SKM-1 treated with dmso at 0.1 percent for 144 hours (cell line): ENCODE measurements around the gene EPS8L1.
A peak's percentile ranks its signal among the peaks of the same experiment; 100 is the strongest.
"Not testable (repeated sequence)": the region's sequence is repeated elsewhere in the genome, so short reads cannot be mapped to it uniquely, and the experiment has no call there.

Experiments used
- DNase-seq: peaks from one replicate; lab custom pipeline; 2025; ENCODE audit not compliant: unreplicated experiment; lab: John Stamatoyannopoulos, UW

EPS8L1 gene

DNA sequence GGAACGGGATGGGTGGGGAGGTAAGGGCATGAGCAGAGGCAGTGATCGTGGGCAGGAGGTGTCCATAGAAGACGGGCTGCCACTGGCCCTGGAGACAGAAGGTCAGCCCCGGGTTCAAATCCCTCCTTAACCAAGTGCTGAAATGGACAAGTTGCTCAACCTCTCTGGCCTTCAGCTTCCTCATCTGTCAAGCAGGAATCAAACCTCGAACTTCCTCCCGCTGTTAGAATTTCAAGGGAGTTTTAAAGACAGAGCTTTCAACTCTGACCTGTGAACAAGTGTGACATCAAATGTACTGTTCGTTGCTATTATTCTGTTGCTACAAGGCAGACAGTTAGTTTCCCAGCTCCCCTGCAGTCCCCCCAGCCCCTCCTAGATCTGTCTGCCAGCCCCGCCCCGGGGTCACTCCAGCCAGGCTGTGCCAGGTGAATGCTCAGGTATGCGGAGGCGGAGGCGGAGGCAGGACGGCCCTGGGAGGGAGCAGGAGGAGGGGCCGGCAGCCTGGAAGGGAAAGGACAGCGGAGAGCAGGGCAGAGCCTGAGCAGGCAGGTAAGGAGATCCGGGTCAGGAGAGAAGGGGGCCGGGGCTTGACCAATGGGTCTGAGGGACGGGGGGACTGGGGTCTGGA is at the start of gene EPS8L1:
TSS of gene EPS8L1 (plus strand) at position 499 of the 628 bp plus-strand sequence. CDS start 576 bp downstream, outside the sequence.
- peak; percentile 61 for DNase-seq

DNA sequence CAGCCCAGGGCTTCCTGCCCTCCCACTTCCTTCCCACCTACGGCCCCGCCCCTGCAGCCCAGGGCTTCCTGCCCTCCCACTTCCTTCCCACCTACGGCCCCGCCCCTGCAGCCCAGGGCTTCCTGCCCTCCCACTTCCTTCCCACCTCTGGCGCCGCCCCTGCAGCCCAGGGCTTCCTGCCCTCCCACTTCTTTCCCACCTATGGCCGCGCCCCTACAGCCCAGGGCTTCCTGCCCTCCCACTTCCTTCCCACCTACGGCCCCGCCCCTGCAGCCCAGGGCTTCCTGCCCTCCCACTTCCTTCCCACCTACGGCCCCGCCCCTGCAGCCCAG is 48.6 kb upstream of the EPS8L1 start:
- not testable (repeated sequence) for DNase-seq

DNA sequence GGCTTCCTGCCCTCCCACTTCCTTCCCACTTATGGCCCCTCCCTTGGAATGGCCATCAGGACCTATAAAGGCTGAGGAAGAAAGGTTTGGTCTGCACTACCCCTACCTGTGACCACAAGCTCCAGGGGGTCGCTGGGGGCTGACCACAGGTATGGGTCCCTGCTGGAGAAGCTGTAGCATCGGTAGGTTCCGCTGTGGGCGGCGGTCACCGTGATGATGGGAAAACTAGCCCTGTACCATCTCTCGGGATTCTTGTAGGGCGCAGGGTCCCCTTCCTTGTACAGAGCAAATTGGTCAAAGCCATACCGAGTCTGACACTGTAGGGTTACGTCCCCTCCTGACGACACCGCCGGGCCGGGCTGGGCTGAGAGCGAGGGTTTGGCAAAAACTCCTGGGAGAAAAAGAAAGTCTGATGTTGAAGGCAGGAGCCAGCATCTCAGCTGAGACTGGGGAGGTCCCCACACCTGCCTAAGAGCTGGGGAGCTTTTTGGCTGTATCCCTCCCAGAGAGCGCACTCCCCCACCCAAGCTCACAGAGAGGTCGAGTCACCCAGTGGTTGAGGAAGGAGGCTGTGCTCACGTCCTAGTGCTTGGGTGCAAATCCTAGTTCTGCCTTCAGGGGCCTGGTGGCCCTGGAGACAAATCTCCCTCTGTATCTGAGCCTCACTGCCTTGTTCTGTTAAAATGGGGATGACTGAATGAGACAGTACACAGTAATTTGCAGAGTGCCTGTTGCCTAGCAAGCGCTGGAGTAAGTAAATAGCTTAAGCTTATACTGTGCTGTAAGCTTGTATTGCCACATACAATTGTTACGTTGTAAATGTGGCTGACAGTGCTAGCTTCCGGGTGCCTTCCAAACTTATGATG is 48.0 kb upstream of the EPS8L1 start:
- no peak for DNase-seq

DNA sequence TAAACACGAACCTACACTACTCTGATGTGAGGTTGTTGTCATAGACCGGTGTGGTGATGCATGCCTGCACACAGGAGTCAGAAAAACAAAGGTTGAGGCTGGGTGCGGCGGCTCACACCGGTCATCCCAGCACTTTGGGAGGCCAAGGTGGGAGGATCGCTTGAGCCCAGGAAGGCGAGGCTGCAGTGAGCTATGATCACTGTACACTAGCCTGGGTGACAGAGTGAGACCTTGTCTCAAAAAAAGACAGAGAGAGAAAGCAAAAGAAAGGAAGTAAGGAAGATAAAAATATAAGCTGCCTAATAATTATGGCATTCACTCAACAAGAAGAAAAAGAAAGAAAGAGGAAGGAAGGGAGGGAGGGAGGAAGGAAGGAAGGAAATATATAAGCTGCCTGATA is 46.9 kb upstream of the EPS8L1 start:
- DNase-seq = no peak

DNA sequence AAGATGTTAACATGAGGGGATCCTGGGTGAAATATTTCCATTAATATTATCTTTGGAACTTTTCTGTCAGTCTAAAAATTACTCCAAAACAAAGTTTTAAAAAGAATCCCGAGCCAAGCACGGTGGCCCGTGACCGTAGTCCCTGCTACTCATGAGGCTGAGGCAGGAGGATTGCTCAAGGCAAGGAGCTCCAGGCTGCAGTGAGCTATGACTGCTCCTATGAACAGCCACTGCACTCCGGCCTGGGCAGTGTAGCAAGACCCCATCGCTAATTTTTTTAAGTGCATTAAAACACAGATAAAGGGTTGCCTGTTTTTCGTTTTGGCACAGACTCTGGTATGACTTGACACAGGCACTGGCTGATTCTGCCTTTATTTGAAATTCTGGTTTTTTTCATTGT is 44.5 kb upstream of the EPS8L1 start:
- no peak for DNase-seq

DNA sequence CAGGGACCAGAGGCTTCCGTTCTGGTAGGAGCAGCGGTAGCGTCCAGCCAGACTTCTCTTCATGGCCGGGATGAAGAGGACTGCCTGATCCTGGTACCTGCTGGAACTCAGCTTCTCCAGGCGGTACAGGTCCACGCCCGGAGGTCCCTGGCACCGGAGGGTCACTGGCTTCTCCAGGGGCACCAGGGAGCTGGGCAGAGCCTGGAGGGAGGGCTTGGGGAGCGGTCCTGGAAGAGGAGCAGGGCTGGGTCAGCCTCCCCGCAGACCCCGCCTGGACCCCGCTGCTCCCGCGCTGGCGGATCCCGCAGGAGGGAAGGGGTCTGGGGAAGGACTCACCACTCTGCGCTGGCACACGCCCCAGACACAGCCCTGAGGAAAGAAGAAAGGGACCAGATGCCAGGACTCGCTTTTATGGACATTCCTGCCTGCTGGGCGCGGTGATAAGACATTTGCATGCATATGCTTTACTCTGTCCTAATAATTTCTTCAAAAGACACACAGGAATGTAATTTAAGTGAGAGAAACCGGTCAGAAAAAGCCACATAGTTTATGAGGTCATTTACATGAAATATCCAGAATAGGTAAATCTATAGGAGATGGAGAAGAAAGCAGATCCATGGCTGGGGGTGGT is 43.4 kb upstream of the EPS8L1 start:
- DNase-seq = no peak

DNA sequence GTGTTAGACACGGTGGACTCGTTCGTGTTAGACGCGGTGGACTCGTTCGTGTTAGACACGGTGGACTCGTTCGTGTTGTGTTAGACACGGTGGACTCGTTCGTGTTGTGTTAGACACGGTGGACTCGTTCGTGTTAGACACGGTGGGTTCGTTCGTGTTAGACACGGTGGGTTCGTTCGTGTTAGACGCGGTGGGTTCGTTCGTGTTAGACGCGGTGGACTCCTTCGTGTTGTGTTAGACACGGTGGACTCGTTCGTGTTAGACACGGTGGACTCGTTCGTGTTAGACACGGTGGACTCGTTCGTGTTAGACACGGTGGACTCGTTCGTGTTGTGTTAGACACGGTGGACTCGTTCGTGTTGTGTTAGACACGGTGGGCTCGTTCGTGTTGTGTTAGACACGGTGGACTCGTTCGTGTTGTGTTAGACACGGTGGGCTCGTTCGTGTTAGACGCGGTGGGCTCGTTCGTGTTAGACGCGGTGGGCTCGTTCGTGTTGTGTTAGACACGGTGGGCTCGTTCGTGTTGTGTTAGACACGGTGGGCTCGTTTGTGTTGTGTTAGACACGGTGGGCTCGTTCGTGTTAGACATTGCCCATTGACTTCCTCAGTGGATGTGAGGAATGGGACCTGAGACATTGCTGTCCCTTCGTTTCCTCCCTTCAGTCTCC is 42.6 kb upstream of the EPS8L1 start:
- not testable (repeated sequence) for DNase-seq

DNA sequence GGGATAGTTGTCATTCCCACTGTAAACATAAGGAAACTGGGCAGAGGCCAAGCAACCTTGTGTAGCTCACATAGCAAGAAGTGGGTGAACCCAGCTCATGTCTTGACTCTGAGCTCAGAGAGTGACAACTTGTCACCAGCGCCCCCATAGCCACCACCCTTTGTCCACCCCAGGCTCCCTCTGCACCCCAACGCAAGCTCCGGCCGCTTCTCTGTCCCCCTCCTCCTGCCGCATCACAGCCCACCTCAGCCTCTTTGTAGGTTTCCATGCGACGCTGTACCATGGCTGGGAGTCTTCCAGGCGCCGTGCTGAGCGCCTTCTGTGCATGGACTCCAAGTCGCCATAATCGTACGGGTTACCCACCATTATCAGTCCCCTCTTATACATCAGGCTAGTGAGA is 40.9 kb upstream of the EPS8L1 start:
- no peak for DNase-seq

DNA sequence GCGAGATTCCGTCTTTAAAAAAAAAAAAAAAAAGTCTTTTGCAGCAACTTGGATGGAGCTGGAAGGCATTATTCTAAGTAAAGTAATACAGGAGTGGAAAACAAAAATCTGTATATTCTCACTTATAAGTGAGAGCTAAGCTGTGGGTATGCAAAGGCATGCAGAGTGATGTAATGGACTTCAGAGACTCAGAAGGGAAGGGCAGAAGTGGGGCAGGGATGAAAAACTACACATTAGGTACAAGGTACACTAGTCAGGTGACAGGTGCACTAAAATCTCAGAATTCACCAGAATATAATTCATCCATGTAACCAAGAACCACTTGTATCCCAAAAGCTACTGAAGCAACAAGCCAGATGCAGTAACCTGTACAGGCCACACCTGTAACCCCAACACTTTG is 39.6 kb upstream of the EPS8L1 start:
- no peak for DNase-seq

DNA sequence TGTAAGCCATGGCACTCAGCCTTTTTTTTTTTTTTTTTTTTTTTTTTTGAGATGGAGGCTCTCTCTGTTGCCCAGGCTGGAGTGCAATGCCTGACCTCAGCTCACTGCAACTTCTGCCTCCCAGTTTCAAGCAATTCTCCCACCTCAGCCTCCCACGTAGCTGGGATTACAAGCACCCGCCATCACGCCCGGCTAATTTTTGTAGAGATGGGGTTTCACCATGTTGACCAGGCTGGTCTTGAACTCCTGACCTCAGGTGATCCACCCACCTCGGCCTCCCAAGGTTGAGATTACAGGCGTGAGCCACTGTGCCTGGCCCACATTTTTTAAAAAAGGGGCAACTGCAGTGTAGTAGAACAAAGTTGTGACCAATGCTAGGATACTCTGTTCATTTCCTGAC is 38.1 kb upstream of the EPS8L1 start:
- DNase-seq = not testable (repeated sequence)

DNA sequence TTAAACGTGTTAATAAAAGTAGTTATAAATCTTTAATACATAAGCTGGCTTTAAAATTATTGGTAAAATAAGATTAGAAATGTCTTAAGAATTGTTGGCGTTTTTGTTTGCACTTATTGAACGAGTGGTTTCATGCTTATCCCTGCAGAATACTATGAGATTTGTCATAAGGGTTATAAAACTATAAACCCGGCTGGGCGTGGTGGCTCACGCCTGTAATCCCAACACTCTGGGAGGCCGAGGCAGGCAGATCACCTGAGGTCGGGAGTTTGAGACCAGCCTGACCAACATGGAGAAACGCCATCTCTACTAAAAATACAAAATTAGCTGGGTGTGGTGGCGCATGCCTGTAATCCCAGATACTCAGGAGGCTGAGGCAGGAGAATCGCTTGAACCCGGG is 35.0 kb upstream of the EPS8L1 start:
- not testable (repeated sequence) for DNase-seq

DNA sequence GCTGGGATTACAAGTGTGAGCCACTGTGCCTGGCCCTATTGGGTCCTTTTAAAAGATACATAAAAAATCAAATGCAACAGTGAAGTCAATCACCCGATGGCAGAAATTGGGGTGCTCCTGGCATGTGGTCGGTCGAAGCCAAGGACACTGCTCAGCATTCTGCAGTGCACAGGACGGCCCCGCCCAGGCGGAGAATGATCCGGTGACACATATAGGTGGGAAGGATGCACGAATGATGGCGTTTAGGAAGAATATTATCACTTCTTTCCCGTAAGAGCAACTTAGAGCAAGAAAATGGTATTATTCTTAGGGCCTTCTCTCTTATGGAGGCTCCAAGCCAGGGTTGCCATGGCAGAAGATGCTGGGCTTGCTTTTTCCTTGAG is 34.4 kb upstream of the EPS8L1 start:
- DNase-seq = no peak

DNA sequence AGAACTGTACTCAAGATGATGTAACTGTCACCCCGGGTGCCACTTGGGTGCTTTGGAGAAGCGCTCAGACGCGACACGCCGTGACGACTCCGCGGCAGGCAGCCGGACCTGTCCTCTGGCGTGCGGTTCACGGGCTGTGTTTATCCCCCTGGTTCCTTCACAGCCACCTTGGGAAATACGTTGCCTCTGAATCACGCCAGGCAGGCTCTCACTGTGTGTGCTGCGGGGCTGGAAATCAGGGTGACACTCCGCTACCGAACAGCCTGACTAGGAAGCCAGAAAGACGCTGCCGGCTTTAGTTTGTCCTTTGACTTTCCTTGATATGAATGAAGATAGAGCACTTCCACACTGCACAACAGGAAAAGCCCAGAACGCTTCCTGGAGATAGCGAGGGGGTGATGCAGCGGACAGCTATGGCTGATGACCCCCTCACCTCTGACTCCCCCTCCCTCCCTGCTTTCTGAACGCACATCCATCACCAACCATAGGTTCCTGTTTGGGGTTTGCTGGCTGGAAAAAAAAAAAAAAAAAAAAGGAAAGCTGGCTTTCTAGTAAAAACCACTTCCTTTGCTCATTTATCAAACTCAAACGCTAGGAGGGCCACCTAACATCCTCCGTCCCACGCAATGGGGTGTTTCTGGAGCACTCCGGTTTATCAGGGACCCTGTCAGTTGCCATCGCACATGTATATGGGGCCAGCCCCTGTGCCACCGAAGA is 33.9 kb upstream of the EPS8L1 start:
- no peak for DNase-seq

DNA sequence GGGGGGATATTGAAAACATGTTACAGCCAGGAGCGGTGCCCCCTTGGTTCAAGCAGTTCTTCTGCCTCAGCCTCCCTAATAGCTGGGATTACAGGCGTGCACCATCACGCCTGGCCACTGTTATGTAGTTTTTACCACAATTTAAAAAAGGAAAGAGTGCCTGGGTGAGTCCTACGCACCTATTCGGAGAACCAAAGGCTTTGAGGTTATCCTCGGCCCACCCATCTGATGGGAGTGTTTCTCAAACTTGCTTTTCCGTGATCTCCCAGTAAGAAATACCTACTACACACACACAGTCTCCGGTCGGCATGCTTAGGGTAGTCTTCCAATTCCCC is 33.4 kb upstream of the EPS8L1 start:
- DNase-seq = no peak

DNA sequence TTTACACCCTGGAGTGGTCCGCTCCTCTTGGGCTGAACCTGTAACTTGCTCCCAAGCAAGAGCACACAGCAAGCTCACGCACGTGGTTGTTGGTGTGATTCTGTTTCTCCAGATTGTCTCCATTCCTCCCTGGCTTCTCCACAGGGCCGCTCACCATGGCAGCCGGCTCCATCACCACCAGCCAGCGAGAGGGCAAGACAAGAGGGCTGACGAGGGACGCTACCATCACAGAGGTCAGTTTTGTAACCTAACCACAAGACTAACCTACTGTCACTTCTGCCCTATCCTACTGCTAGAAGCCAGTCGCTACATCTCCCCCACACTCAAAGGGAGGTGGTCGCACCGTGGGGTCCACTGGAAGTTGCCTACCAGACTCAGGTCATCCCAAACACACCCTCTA is 33.0 kb upstream of the EPS8L1 start:
- no peak for DNase-seq

DNA sequence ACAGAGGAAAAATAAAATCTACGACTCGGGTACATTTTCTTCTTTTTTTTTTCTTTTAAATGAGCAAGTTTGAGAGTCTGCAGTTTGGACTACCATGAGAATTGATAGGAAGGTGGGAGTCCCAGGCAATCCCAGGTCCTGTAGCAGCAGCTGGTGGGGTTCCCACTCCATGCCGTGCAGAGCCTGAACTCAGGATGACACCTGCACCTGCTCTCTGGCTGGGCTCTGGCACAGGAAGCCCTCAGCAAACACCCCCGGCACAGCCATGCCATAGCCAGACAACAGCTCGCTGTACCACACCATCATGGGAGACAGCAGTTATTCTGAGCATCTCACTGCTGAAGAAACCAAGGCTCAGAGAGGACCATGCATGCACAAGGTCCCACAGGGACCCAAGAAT is 31.4 kb upstream of the EPS8L1 start:
- no peak for DNase-seq

DNA sequence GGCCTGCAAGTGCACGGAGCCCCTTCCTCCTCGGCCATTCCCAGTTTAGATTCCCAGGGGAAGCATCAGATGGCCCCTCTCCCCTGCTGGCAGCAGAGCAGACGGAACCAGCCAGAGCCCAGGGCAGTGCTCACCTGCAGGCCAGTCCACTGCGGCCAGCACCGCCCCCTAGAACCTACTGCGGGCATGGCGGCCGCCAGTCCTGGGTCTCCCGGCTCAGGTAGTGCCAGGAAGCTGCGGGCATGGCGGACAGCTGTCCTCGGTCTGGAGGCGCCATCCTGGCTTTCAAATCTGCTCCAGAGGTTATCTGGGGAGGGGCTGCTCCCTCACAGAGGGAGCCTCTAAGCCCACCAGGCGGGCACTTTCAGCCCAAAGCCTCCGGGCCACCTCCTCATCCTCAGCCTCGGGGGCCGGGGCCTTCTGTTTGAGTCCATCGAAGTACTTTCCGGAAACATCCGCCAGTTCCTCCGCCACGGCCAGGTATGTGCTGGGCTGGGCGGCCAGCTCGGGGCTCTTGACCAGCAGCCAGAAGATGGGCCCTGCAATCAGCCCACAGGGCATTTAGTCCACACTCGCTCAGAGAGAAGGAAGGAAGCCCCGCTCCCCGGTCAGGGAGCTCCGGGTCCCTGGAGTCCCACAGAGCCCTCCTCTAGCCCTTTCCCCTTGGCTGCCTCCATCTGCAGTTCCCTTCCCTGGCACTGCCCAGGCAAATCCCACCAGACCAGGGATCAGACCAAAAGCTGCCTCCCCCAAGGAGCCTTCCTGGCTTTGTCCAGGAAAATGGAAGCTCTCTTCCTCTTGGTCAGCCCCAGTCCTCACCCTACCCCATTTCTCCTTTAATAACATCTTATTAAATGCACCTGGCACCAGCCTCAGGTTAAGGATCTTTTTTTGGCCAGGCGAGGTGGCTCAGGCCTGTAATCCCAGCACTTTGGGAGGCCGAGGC is 30.6 kb upstream of the EPS8L1 start:
- DNase-seq = no peak

DNA sequence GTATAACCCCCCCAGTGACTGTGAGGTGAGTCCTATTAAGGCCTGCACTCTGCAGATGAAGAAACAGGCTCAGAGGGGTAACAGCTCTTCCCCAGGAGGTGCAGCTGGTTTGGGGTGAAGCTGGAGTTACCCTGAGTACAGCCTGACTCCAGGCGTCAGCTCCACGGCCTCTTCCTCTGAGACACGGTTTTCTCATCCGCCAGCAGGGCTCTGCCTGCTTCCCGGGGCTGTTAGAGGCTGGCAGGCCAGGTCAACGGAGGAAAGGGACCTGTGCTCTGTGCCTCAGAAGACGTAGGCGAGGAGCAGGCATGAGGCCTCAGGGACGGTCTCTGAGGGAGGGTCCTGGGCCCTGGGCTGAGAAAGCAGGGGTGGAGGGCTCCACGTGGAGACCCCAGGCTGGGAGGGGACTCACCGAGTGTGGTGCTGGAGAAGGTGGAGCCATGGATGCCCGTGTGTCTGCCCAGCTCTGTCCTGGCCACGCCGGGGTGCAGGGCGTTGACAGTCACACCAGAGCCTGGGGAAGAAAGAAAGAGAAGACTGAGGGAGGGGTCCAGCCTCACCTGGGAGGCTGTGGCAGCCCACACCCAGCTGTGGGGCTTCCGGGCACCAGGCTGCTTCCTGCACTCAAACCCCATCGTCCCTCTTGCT is 28.6 kb upstream of the EPS8L1 start:
- DNase-seq = no peak

DNA sequence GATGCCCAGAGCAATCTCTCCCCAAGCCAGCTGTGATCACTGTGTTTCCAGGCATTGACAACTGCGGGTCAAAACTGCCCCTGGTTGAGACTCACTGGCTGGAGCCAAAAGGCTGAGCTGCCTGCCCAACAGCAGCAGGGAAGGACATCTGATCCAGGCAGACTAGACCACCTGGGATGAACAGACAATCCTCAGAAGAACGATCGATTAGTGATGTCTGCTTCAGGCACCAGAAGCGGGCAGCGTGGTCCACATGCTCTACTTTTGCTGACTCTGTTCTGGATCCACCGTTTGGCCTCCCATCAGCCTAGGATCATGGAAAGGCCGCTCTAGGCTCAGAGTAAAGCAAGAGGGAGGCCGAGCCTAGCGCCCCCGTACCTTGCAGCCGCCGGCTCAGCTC is 27.7 kb upstream of the EPS8L1 start:
- DNase-seq = no peak

DNA sequence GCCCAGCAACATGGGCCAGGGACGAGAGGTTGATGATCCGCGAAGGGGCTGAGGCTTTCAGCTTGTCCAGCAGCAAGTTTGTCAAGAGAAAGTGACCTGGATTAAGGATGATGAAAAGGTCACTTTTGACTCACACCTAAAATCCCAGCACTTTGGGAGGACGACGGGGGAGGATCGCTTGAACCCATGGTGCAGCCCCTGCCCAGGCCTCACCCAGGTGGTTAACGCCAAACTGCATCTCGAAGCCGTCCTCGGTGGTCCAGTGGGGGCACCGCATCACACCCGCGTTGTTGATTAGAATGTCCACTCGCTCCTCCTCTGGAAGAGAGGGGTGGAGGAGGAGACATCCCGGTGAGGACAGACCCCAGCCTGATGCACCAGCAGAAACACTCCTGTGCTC is 27.2 kb upstream of the EPS8L1 start:
- no peak for DNase-seq
